ENCODE results near the gene PRKCD. TPM values are rescaled to one million over a fixed set of nuclear protein-coding genes. Genes with fewer than 3 reads are reported as not detected.
A peak's percentile ranks its signal among the peaks of the same experiment; 100 is the strongest.

Gene PRKCD
- total and polyA plus RNA-seq, 4 donors: 16.1 to 33.4 (median 27.2) TPM

DNA sequence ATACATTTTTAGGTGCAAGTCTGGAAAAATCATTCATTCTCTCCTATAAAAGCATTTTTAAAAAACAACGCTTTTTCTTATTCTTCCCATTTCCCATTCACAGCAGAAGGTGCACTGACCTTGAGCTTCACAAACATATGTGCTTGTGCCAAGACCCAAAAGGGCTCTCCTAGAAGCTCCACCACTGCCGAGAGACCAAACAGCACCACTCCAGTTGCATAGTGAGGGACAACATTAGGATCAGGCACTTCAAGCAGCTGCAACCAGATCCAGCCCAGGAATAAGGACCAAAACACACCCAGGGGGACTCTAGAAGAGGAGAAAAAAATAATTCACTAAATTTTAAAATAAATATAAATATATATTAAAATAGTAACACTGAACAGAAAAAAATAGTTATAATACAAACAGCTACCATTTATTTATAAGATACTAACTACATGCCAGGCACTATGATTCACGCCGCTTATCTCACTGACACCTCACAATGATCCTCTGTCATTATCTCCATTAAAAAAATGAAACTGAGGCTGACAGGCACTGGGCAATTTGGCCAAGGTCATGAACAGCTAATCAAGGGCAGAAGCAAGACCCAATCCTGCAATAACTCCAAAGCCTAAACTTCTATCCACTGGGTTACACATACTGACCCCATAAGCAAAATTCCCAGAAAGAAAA, 38.6 kb upstream of the PRKCD start:
- intact Hi-C loops (cut with DNase I): no loop called here
- H3K9me3 ChIP-seq (ENCODE audit: control insufficient read depth, low read length): no peaks in the 10 kb centered on the region
- no peaks in the 10 kb centered on the region for H3K27me3 ChIP-seq (ENCODE audit: control insufficient read depth in 1 of 2, insufficient read depth in 2 of 2, low read length in 1 of 2)
- 88 to 90% methylated on average over 4 of the region's 4 CpGs for WGBS, 2 donors
- no peaks in the 10 kb centered on the region for H3K4me1 ChIP-seq (ENCODE audit: control insufficient read depth in 1 of 2, insufficient read depth in 2 of 2, low read length in 2 of 2)
- DNase-seq (no peak), ATAC-seq (ENCODE audit: low FRiP score) (no peak)
- H3K27ac ChIP-seq (ENCODE audit: low read depth in 1 of 2, low read length in 2 of 2): no peak overlapping the region
- H3K36me3 ChIP-seq (ENCODE audit: control insufficient read depth in 1 of 2, insufficient read depth in 2 of 2, low read length in 1 of 2): peaks cover 14 to 15% of the 10 kb centered on the region in 2 donors
- H3K4me3 ChIP-seq (ENCODE audit: low read length in 2 of 2): no peak overlapping the region

DNA sequence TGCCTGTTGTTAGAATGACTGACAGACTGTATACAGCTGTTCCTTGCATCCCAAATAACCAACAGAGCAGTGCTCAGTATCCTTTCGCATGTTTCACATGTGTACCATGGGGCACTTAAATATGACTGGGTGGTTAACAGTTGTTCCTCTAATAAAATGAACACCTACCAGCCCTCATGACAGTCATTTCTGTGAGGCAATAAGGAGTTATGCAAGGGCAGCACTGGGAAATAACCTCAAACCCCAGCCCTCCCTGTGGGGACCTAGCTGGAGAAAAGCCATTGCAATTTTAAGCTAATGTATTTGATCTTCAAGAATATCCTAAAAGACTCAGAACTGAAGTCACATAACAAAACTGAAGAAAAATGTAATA, 38.1 kb upstream of the PRKCD start:
- WGBS, 2 donors: 93 to 96% methylated on average over 1 of the region's 1 CpG
- DNase-seq: no peak
- H3K27me3 ChIP-seq (ENCODE audit: control insufficient read depth in 1 of 2, insufficient read depth in 2 of 2, low read length in 1 of 2): no peaks in the 10 kb centered on the region
- H3K9me3 ChIP-seq (ENCODE audit: control insufficient read depth, low read length): no peaks in the 10 kb centered on the region
- intact Hi-C loops (cut with DNase I): no loop called here
- no peak overlapping the region for H3K27ac ChIP-seq (ENCODE audit: low read depth in 1 of 2, low read length in 2 of 2)
- no peak overlapping the region for H3K4me3 ChIP-seq (ENCODE audit: low read length in 2 of 2)
- peaks cover 14 to 15% of the 10 kb centered on the region in 2 donors for H3K36me3 ChIP-seq (ENCODE audit: control insufficient read depth in 1 of 2, insufficient read depth in 2 of 2, low read length in 1 of 2)
- no peak for ATAC-seq (ENCODE audit: low FRiP score)
- H3K4me1 ChIP-seq (ENCODE audit: control insufficient read depth in 1 of 2, insufficient read depth in 2 of 2, low read length in 2 of 2): no peaks in the 10 kb centered on the region

DNA sequence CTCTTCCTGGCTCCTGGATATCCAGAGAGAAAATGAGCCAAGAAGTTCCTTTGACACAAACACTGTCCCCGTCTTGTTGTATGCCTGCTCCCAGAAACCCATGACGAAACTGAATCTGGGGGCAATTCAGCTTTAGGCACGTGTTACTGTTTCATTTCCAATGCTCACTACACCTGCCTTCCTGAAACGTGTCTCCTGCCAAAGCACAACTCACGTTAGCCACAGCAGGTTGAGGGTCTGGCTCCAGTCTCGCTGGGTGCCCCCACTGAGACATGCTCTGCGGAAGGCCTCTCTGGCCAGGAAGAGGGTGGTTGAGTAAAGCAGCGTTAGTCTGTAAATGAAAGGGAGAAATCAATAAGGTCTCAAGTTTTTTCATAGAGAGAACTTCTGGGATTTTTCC, 37.5 kb upstream of the PRKCD start:
- DNase-seq: no peak
- Histone ChIP-seq H3K36me3 (ENCODE audit: control insufficient read depth in 1 of 2, insufficient read depth in 2 of 2, low read length in 1 of 2) (peaks cover 13 to 14% of the 10 kb centered on the region in 2 donors), H3K27ac (ENCODE audit: low read depth in 1 of 2, low read length in 2 of 2) (no peak overlapping the region), H3K9me3 (ENCODE audit: control insufficient read depth, low read length) (no peaks in the 10 kb centered on the region), H3K4me1 (ENCODE audit: control insufficient read depth in 1 of 2, insufficient read depth in 2 of 2, low read length in 2 of 2) (no peaks in the 10 kb centered on the region), H3K27me3 (ENCODE audit: control insufficient read depth in 1 of 2, insufficient read depth in 2 of 2, low read length in 1 of 2) (no peaks in the 10 kb centered on the region), H3K4me3 (ENCODE audit: low read length in 2 of 2) (no peak overlapping the region)
- 86 to 89% methylated on average over 8 of the region's 8 CpGs for WGBS, 2 donors
- intact Hi-C loops (cut with DNase I): no loop called here
- ATAC-seq (ENCODE audit: low FRiP score): no peak

DNA sequence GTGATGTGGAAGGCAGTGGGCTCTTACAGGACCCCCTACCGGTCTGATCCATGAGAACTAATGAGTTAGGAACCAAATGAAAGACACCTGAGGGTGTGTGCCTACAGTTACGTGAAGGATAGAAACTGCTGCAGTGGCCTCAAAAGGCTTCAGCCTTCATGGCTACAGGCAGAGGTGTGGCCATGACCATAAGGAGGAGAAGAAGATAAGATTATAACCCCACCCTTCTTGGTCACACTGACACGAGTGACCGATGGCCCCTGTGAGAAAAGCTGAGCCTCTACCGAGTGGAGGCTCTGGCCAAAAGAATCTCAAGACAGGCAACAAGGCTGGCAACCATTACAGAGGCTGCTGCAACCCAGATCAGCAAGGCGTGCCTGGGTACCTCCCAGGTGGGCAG, 37.1 kb upstream of the PRKCD start:
- H3K4me1 ChIP-seq (ENCODE audit: control insufficient read depth in 1 of 2, insufficient read depth in 2 of 2, low read length in 2 of 2): no peaks in the 10 kb centered on the region
- DNase-seq (no peak), ATAC-seq (ENCODE audit: low FRiP score) (no peak)
- H3K9me3 ChIP-seq (ENCODE audit: control insufficient read depth, low read length): no peaks in the 10 kb centered on the region
- H3K27me3 ChIP-seq (ENCODE audit: control insufficient read depth in 1 of 2, insufficient read depth in 2 of 2, low read length in 1 of 2): no peaks in the 10 kb centered on the region
- H3K4me3 ChIP-seq (ENCODE audit: low read length in 2 of 2): no peak overlapping the region
- peaks cover 13 to 14% of the 10 kb centered on the region in 2 donors for H3K36me3 ChIP-seq (ENCODE audit: control insufficient read depth in 1 of 2, insufficient read depth in 2 of 2, low read length in 1 of 2)
- intact Hi-C loops (cut with DNase I): no loop called here
- H3K27ac ChIP-seq (ENCODE audit: low read depth in 1 of 2, low read length in 2 of 2): no peak overlapping the region
- WGBS, 2 donors: 91% methylated on average over 6 of the region's 6 CpGs

DNA sequence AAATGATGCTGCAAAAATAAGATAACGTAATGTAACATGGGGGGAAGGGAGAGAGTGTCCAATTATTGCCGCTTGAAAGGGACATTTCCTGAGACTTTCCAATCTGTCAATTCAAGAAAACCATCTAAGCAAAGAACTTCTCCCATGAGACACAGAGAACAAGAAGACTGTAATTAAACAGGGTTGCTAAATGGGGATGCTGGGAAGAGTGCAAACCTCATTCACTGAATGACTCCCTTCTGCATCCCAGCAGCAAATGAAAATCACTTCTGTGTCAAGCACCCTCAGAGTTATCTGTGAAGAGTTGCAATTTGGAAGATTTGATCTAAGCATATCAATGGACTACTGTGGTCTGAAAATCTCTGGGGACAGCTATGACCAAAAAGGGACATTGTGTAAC, 34.4 kb upstream of the PRKCD start:
- DNase-seq (no peak), ATAC-seq (ENCODE audit: low FRiP score) (no peak)
- Histone ChIP-seq H3K36me3 (ENCODE audit: control insufficient read depth in 1 of 2, insufficient read depth in 2 of 2, low read length in 1 of 2) (peaks cover 4 to 5% of the 10 kb centered on the region in 2 donors), H3K4me1 (ENCODE audit: control insufficient read depth in 1 of 2, insufficient read depth in 2 of 2, low read length in 2 of 2) (peaks cover 0 to 6% of the 10 kb centered on the region in 2 donors), H3K27ac (ENCODE audit: low read depth in 1 of 2, low read length in 2 of 2) (no peak overlapping the region), H3K4me3 (ENCODE audit: low read length in 2 of 2) (no peak overlapping the region), H3K27me3 (ENCODE audit: control insufficient read depth in 1 of 2, insufficient read depth in 2 of 2, low read length in 1 of 2) (no peaks in the 10 kb centered on the region), H3K9me3 (ENCODE audit: control insufficient read depth, low read length) (no peaks in the 10 kb centered on the region)
- 83 to 88% methylated on average over 2 of the region's 2 CpGs for WGBS, 2 donors
- intact Hi-C loops (cut with DNase I): no loop called here

DNA sequence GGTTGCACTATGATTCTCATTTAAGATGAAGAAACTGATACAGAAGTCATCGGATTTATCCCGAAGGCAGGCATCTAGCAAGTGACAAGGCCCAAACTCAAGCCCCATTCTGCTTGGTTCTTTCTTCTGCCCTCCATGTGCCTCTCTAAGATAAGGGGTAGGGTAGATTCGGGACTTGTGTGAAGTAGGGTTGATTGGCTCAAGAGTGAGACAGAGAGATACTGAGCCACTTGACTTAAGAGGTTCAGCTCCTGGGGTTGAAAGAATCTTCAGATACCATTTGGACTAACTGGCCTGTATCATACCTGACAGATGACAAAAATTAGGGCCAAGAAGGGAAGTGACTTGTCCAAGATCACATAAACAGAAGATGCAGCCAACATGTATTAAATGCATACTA, 31.7 kb upstream of the PRKCD start:
- DNase-seq: no peak
- H3K9me3 ChIP-seq (ENCODE audit: control insufficient read depth, low read length): no peaks in the 10 kb centered on the region
- 80% methylated on average over 3 of the region's 3 CpGs for WGBS, 2 donors
- H3K4me1 ChIP-seq (ENCODE audit: control insufficient read depth in 1 of 2, insufficient read depth in 2 of 2, low read length in 2 of 2): peaks cover 0 to 6% of the 10 kb centered on the region in 2 donors
- no peak overlapping the region for H3K27ac ChIP-seq (ENCODE audit: low read depth in 1 of 2, low read length in 2 of 2)
- intact Hi-C loops (cut with DNase I): no loop called here
- peak overlapping the region in 1 of 2 donors; percentile 56 for H3K4me3 ChIP-seq (ENCODE audit: low read length in 2 of 2)
- H3K27me3 ChIP-seq (ENCODE audit: control insufficient read depth in 1 of 2, insufficient read depth in 2 of 2, low read length in 1 of 2): no peaks in the 10 kb centered on the region
- peaks cover 0 to under 1% of the 10 kb centered on the region in 2 donors for H3K36me3 ChIP-seq (ENCODE audit: control insufficient read depth in 1 of 2, insufficient read depth in 2 of 2, low read length in 1 of 2)
- no peak for ATAC-seq (ENCODE audit: low FRiP score)

DNA sequence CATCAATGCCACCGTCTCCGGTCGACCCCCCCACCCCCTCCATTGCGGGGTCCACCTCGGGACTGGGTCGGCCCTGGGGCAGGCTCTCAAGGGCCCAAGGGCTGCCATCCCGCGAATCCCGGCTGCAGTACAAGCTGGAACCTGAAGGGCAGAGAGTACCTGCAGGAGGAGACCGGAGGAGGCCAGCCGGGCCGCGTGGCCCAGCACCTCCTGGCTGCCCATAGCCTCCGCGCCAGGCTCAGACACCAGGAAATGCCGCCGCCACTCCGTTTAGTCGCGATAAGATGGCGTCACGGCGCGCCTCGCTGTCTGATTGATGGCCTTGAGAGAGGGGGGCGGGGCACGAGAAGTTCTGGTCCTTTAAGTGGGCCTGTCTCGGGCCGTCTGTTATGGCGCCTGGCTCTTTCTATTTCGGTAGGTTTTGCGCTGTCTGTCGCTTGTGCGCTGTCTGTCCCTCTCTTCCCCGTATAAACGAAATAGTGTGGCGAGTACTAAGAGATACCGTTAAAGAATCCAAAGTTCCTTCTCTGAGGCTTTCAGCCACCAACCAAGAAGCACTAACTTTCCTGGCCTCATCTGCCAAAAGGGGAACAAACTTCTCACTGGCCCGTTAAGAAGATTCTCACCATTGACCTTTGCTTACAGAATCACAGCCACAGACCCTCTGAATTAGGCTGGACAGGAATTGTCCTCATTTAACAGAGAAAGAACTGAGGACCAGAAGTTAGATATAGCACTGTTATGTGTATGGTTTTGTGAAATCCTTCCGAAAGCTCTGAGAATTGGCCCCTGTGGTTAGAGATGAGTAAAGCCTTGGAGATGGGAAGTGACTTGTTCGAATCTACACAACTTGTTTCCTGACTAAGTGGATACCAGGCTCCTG, 30.6 kb upstream of the PRKCD start, which contains the start of gene RFT1:
TSS of gene RFT1 (minus strand) at position 257 of the 883 bp plus-strand sequence. CDS start at position 222, 35 bp downstream.
- Histone ChIP-seq H3K9me3 (ENCODE audit: control insufficient read depth, low read length) (no peaks in the 10 kb centered on the region), H3K27me3 (ENCODE audit: control insufficient read depth in 1 of 2, insufficient read depth in 2 of 2, low read length in 1 of 2) (no peaks in the 10 kb centered on the region), H3K4me1 (ENCODE audit: control insufficient read depth in 1 of 2, insufficient read depth in 2 of 2, low read length in 2 of 2) (peaks cover 0 to 6% of the 10 kb centered on the region in 2 donors), H3K36me3 (ENCODE audit: control insufficient read depth in 1 of 2, insufficient read depth in 2 of 2, low read length in 1 of 2) (no peaks in the 10 kb centered on the region), H3K27ac (ENCODE audit: low read depth in 1 of 2, low read length in 2 of 2) (peak within 1 kb of the TSS; percentile 80 to 92), H3K4me3 (ENCODE audit: low read length in 2 of 2) (peak within 1 kb of the TSS; percentile 56 to 82)
- intact Hi-C loops (cut with DNase I): loop anchor here in 1 of 2 donors (5.0 kb wide), 1 partner anchor 67 kb away; no protein-coding TSS in a partner anchor
- DNase-seq (peak; percentile 99), ATAC-seq (ENCODE audit: low FRiP score) (peak; percentile 97)
- WGBS, 2 donors: 3% methylated on average over 41 of the region's 41 CpGs

DNA sequence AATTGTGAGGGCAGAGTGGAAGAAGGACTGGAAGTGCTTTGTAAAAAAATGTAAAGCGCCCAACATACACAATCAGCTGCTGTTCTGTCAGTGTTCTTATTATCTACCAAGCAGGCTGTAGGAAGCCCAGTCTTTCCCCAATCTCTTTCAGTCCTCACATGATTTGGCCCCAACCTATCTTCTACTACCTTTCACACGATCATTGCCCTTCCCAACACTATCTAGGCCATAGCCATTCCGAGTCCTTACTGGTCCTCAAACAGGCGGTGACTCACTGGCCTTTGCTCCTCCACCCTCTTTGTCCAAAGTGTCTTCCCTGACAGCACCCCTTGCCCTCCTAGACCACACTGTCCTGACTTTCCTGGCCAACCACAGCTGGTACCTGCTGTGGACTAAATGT, 29.9 kb upstream of the PRKCD start:
- intact Hi-C loops (cut with DNase I): loop anchor here in 1 of 2 donors (5.0 kb wide), 1 partner anchor 66 kb away; no protein-coding TSS in a partner anchor
- DNase-seq (no peak), ATAC-seq (ENCODE audit: low FRiP score) (no peak)

More for the DNA sequence above, 29.9 kb upstream of the PRKCD start:
- H3K36me3 ChIP-seq (ENCODE audit: control insufficient read depth in 1 of 2, insufficient read depth in 2 of 2, low read length in 1 of 2): no peaks in the 10 kb centered on the region
- H3K27me3 ChIP-seq (ENCODE audit: control insufficient read depth in 1 of 2, insufficient read depth in 2 of 2, low read length in 1 of 2): no peaks in the 10 kb centered on the region
- H3K27ac ChIP-seq (ENCODE audit: low read depth in 1 of 2, low read length in 2 of 2): peak overlapping the region; percentile 78 to 92
- no peak overlapping the region for H3K4me3 ChIP-seq (ENCODE audit: low read length in 2 of 2)
- no peaks in the 10 kb centered on the region for H3K9me3 ChIP-seq (ENCODE audit: control insufficient read depth, low read length)
- H3K4me1 ChIP-seq (ENCODE audit: control insufficient read depth in 1 of 2, insufficient read depth in 2 of 2, low read length in 2 of 2): peaks cover 0 to 6% of the 10 kb centered on the region in 2 donors
- WGBS, 2 donors: 94 to 98% methylated on average over 4 of the region's 4 CpGs
